LNCAP (cell line): ENCODE data around the gene WNT4.

Experiments
- CTCF ChIP-seq: fragments of 450-650 bp; IDR thresholded peaks from 2 replicates; pipeline ENCODE4 v1.5.1; 2017; ENCODE audit warnings: mild to moderate bottlenecking

WNT4 gene

DNA sequence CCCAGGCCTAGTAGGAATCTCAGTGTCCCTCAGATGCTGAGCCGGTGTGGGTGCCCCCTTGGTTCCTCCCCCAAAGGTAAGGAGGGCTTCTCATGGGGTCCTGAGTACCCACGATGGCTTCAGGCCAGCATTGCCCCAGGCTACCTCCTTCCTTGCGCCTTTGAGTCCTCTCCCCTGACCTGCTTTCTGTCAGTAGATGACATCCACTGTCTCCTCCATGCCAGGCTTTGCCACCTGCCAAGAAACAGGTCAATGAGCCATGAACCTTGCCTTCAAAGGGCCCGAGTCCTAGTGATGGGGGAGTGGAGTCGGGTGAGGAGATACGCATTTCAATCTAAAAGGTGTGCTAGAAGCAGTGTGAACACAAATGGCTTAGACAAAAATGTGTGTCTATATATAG, 15.6 kb downstream of the WNT4 start:
- TF ChIP-seq CTCF, result no peak

- no peak for TF ChIP-seq CTCF
Observed at GRCh38 chr1:22126531-22126930, 16.4 kb downstream of the WNT4 start.

DNA sequence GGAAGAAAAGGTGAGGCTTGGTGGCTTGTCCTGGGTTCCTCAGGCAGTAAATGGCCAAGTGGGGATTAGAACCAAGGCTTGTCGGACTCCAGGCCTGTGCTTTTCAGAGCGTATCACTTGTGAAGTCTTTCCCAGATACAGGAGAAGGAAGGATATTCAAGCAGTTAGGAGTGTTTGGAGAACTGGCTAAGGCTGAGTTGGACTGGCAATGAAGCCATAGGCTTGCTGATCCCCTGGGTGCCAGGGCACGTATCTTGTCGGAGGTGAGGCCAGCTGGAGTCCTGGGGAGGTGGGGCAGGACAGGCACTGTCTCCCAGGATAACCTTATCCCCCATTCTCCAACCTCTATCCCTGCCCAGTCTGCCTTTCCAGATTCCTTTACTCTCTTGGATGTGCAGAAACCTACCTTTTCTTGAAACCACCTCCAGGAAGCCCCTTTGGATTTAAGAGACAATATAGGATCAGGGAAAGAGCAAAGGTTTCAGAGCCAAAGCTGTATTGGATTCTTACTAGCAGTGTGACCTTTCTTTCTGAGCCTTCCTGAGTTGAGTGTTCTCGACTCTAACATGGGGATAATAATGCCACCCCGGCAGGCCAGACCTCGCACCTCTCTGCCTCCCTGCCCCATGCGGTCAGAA, 18.2 kb downstream of the WNT4 start:
- no peak for TF ChIP-seq CTCF

GRCh38 chr1:22123901-22124404, 18.9 kb downstream of the WNT4 start:
- no peak for TF ChIP-seq CTCF

- TF ChIP-seq CTCF, result no peak
Observed at GRCh38 chr1:22123071-22123390, 19.9 kb downstream of the WNT4 start.

GRCh38 chr1:22122273-22123070, 20.4 kb downstream of the WNT4 start:
- no peak for TF ChIP-seq CTCF

DNA sequence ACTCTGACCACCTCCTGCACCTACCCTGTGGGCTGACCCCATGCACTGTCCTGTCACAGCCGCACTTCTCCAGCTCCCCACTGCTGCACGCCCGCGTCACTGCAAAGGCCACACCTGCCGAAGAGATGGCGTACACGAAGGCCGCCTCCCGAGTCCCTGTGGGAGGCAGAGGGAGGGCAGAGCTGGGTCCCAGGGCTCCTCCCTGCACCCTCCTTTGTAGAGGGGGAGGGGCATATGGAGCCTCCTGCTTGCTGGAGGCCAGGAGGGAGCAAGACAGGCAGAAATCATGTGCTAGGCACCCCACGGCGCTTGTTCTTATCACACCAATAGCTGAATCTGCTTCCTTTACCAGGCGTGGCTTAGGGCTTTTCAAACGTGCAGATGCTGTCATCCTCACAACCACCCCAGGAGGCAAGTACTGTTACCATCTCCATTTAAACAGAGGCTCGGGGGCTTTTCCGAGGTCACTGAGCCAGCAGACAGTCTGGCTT, 21.4 kb downstream of the WNT4 start:
- no peak for TF ChIP-seq CTCF
